ENCODE results near the gene RAPGEF6.

The RAPGEF6 gene

DNA sequence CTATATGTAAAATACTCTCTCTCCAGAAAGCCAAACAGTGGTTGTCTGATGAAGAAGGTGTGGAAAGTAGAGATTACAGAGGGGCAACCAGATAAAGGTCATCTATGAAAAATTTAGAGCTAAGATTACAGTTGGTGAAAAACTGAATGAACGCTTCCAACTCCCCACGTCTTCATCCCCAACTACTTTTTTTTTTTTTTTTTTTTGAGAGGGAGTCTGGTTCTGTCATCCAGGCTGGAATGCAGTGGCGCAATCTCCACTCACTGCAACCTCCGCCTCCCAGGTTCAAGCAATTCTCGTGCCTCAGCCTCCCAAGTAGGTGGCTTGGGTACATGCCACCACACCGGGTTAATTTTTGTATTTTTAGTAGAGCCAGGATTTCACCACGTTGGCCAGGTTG lies 64.3 kb downstream of the RAPGEF6 start:
- Histone ChIP-seq H3K27ac (no peak overlapping the region), H3K9me3 (ENCODE audit: low read depth, low read length) (no peaks in the 10 kb centered on the region), H3K36me3 (ENCODE audit: insufficient read depth, low read length) (no peaks in the 10 kb centered on the region), H3K9ac (ENCODE audit: insufficient read length) (no peak overlapping the region), H3K4me3 (no peak overlapping the region)
- no peak for DNase-seq (ENCODE audit: low read depth, low spot score)
- TF ChIP-seq FOXP2 (optimal IDR thresholded peaks at IDR 0.05; ENCODE audit: control extremely low read depth, extremely low read length, insufficient read depth) (no peak), POLR2AphosphoS5 (IDR thresholded peaks at IDR 0.05; ENCODE audit: borderline replicate concordance, low read depth, low read length) (no peak), EZH2 (IDR thresholded peaks at IDR 0.05) (no peak)

DNA sequence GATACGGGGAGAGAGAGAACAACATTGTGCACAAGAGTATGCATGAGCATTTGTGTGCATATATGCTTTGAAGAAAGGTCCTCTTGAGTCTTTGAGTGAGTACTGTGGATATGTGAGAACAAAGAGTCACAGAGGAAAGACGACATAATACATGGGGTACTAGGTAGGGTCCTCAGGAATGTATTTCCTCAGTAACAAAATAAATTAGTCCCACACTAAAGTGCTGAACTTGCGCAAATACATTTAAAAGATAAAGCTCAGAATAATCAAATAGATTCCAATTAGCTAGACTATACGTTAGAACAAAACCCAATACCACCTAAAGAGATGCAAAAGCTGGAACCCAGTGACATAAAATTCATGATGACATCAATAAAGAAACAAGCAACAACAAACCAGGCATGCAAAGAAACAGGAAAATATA lies 70.8 kb downstream of the RAPGEF6 start:
- H3K9me3 ChIP-seq (ENCODE audit: low read depth, low read length), result no peaks in the 10 kb centered on the region
- no peak for DNase-seq (ENCODE audit: low read depth, low spot score)
- no peak overlapping the region for H3K9ac ChIP-seq (ENCODE audit: insufficient read length)
- H3K27ac ChIP-seq, result no peak overlapping the region
- peaks cover 16% of the 10 kb centered on the region for H3K36me3 ChIP-seq (ENCODE audit: insufficient read depth, low read length)
- no peak overlapping the region for H3K4me3 ChIP-seq
- TF ChIP-seq EZH2 (IDR thresholded peaks at IDR 0.05) (no peak), POLR2AphosphoS5 (IDR thresholded peaks at IDR 0.05; ENCODE audit: borderline replicate concordance, low read depth, low read length) (no peak), FOXP2 (optimal IDR thresholded peaks at IDR 0.05; ENCODE audit: control extremely low read depth, extremely low read length, insufficient read depth) (no peak)

DNA sequence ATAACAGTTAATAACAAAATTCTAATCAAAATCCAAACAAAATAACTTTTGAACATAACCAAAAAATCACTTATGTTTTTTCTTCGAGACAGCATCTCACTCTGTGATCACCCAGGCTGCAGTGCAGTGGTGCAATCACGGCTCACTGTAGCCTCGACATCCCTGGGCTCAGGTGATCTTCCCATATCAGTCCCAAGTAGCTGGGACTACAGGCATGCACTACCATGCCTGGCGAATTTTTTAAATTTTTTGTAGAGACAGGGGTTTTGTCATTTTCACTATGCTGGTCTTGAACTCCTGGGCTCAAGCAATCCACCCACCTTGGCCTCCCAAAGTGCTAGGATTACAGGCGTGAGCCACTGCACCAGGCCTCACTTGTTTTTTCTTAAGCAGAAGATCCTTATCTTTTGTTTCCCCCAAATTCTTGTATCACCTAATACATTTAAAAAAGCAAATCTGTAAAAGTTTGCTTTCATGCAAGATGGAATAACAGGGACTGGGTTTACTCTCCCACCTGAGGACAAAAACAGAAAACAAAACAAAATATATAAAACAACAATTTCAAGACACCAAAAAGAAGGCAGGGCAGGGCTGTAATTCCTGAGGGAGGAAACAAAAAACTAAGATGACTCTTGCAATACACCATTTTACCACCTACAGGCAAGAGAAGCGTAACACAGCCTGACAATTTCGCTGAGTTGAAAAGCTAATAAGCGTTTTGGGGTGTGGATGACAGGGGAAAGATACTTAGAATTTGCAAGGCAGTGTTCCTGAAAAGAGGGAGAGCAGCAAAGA lies 71.4 kb downstream of the RAPGEF6 start:
- Histone ChIP-seq H3K4me3 (no peak overlapping the region), H3K9ac (ENCODE audit: insufficient read length) (no peak overlapping the region), H3K9me3 (ENCODE audit: low read depth, low read length) (no peaks in the 10 kb centered on the region), H3K27ac (no peak overlapping the region), H3K36me3 (ENCODE audit: insufficient read depth, low read length) (peaks cover 20% of the 10 kb centered on the region)
- TF ChIP-seq EZH2 (IDR thresholded peaks at IDR 0.05) (no peak), POLR2AphosphoS5 (IDR thresholded peaks at IDR 0.05; ENCODE audit: borderline replicate concordance, low read depth, low read length) (no peak), FOXP2 (optimal IDR thresholded peaks at IDR 0.05; ENCODE audit: control extremely low read depth, extremely low read length, insufficient read depth) (no peak)
- no peak for DNase-seq (ENCODE audit: low read depth, low spot score)

DNA sequence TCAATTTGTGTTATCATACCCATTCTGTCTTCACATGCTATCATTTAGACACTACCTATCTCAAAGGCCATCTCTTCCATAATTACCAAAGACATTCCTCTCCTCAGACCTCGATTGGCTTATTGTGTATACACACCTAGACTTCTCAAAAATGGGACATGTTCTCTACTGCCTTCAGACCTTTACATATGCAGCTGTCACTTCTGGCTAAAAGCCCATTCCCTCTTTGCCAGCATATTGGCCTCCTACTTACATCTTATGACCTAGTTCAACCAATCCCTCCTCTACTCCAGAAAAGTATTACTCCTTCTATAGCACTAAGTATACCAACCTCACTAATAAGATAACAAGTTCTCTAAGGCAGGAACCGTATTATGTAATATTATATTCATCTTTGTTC lies 84.4 kb downstream of the RAPGEF6 start:
- H3K36me3 ChIP-seq (ENCODE audit: insufficient read depth, low read length), result peaks cover 7% of the 10 kb centered on the region; the same call in 1 of the 2 replicates
- H3K9me3 ChIP-seq (ENCODE audit: low read depth, low read length), result no peaks in the 10 kb centered on the region
- H3K9ac ChIP-seq (ENCODE audit: insufficient read length), result no peak overlapping the region
- DNase-seq (ENCODE audit: low read depth, low spot score), result no peak
- H3K27ac ChIP-seq, result no peak overlapping the region
- no peak for TF ChIP-seq EZH2 (IDR thresholded peaks at IDR 0.05)
- no peak for TF ChIP-seq FOXP2 (optimal IDR thresholded peaks at IDR 0.05; ENCODE audit: control extremely low read depth, extremely low read length, insufficient read depth)
- TF ChIP-seq POLR2AphosphoS5 (IDR thresholded peaks at IDR 0.05; ENCODE audit: borderline replicate concordance, low read depth, low read length), result no peak
- no peak overlapping the region for H3K4me3 ChIP-seq

DNA sequence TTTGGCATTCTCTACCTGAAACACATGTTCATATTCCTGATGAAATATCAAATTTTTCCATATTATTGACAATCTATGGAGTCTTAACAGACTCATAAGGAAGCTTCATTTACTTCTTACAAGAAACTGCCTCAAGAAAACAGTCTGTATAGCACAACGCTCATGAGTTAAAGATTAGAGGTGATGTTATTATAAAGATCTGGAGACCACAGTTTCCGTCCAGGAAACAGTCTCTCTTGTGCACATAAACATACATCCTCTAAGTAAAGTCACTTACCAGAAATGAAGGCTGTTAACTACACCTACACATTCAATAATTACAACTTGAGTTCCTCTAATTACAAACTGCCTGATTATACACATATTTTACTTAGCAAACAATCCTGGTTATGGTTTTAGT lies 86.9 kb downstream of the RAPGEF6 start:
- TF ChIP-seq EZH2 (IDR thresholded peaks at IDR 0.05) (no peak), FOXP2 (optimal IDR thresholded peaks at IDR 0.05; ENCODE audit: control extremely low read depth, extremely low read length, insufficient read depth) (no peak), POLR2AphosphoS5 (IDR thresholded peaks at IDR 0.05; ENCODE audit: borderline replicate concordance, low read depth, low read length) (no peak)
- Histone ChIP-seq H3K9me3 (ENCODE audit: low read depth, low read length) (no peaks in the 10 kb centered on the region), H3K9ac (ENCODE audit: insufficient read length) (no peak overlapping the region), H3K27ac (no peak overlapping the region), H3K4me3 (no peak overlapping the region), H3K36me3 (ENCODE audit: insufficient read depth, low read length) (0 out of 2 replicates have a peak, but pooled peaks cover 7% of the 10 kb centered on the region)
- no peak for DNase-seq (ENCODE audit: low read depth, low spot score)

DNA sequence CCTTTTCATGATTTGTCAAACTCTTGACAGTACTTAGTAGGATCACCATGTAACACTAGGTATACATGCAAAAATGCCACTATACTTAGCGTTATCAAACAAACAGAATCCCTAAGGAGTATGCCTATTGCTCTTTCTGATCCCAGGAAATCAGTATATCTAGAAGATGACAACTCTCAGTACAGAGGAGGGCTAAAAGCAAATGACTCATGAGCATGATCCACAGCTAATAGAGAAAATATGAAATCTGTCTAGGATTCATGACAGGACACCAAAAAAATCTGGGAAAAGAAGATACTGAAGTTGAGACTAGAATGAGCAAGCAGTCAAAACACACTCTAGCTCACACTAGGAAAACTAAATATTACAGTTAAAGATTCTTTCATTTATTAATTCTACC lies 89.2 kb downstream of the RAPGEF6 start:
- Histone ChIP-seq H3K4me3 (no peak overlapping the region), H3K9me3 (ENCODE audit: low read depth, low read length) (no peaks in the 10 kb centered on the region), H3K36me3 (ENCODE audit: insufficient read depth, low read length) (0 out of 2 replicates have a peak, but pooled peaks cover 7% of the 10 kb centered on the region), H3K9ac (ENCODE audit: insufficient read length) (no peak overlapping the region), H3K27ac (no peak overlapping the region)
- no peak for DNase-seq (ENCODE audit: low read depth, low spot score)
- no peak for TF ChIP-seq EZH2 (IDR thresholded peaks at IDR 0.05)
- TF ChIP-seq FOXP2 (optimal IDR thresholded peaks at IDR 0.05; ENCODE audit: control extremely low read depth, extremely low read length, insufficient read depth), result no peak
- TF ChIP-seq POLR2AphosphoS5 (IDR thresholded peaks at IDR 0.05; ENCODE audit: borderline replicate concordance, low read depth, low read length), result no peak

DNA sequence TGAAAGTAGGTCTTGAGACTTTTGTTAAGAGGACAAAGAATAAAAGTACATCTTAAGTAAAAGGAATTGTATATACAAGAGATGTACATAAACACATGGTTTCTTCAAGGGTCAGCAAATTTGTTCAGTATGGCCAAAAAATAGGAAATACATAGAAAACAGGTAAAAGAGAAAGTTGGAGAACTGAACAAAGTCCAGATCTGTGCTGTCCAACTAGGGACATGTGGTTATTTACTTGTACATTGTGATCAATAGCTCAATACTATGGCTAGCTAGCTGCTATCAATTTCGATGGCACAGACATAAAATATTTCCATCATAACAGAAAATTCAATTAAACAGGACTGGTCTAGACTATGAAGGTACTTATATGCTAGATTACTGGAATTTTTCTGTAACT lies 92.3 kb downstream of the RAPGEF6 start:
- Histone ChIP-seq H3K27ac (no peak overlapping the region), H3K4me3 (no peak overlapping the region), H3K9ac (ENCODE audit: insufficient read length) (no peak overlapping the region), H3K36me3 (ENCODE audit: insufficient read depth, low read length) (0 out of 2 replicates have a peak, but pooled peaks cover 4% of the 10 kb centered on the region), H3K9me3 (ENCODE audit: low read depth, low read length) (no peaks in the 10 kb centered on the region)
- DNase-seq (ENCODE audit: low read depth, low spot score), result no peak
- TF ChIP-seq EZH2 (IDR thresholded peaks at IDR 0.05), result no peak
- TF ChIP-seq FOXP2 (optimal IDR thresholded peaks at IDR 0.05; ENCODE audit: control extremely low read depth, extremely low read length, insufficient read depth), result no peak
- no peak for TF ChIP-seq POLR2AphosphoS5 (IDR thresholded peaks at IDR 0.05; ENCODE audit: borderline replicate concordance, low read depth, low read length)

DNA sequence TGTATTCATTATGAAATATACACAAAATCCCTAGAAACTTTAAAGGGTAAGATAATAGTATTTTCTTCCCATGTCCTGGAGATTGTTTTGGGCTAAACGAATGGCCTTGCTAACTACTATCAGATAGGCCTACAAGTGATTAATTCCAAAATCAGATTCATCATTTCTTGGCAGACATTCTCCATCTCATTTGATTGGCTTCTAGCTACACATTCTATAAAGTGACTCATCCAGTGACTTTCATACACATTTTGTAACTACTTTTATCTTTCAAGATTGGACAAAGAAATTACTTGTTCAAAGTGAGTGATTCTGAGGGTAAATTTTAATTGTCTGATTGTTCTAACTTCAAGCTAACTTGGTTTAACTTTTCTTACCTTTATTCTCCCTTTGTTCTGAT lies 93.3 kb downstream of the RAPGEF6 start:
- no peak for DNase-seq (ENCODE audit: low read depth, low spot score)
- no peaks in the 10 kb centered on the region for H3K9me3 ChIP-seq (ENCODE audit: low read depth, low read length)
- H3K9ac ChIP-seq (ENCODE audit: insufficient read length), result no peak overlapping the region
- TF ChIP-seq EZH2 (IDR thresholded peaks at IDR 0.05) (no peak), POLR2AphosphoS5 (IDR thresholded peaks at IDR 0.05; ENCODE audit: borderline replicate concordance, low read depth, low read length) (no peak), FOXP2 (optimal IDR thresholded peaks at IDR 0.05; ENCODE audit: control extremely low read depth, extremely low read length, insufficient read depth) (no peak)
- no peak overlapping the region for H3K4me3 ChIP-seq
- no peak overlapping the region for H3K27ac ChIP-seq
- 0 out of 2 replicates have a peak, but pooled peaks cover 4% of the 10 kb centered on the region for H3K36me3 ChIP-seq (ENCODE audit: insufficient read depth, low read length)

Measured in SK-N-MC (cell line).